ENCODE data around the gene HPS6.

DNA sequence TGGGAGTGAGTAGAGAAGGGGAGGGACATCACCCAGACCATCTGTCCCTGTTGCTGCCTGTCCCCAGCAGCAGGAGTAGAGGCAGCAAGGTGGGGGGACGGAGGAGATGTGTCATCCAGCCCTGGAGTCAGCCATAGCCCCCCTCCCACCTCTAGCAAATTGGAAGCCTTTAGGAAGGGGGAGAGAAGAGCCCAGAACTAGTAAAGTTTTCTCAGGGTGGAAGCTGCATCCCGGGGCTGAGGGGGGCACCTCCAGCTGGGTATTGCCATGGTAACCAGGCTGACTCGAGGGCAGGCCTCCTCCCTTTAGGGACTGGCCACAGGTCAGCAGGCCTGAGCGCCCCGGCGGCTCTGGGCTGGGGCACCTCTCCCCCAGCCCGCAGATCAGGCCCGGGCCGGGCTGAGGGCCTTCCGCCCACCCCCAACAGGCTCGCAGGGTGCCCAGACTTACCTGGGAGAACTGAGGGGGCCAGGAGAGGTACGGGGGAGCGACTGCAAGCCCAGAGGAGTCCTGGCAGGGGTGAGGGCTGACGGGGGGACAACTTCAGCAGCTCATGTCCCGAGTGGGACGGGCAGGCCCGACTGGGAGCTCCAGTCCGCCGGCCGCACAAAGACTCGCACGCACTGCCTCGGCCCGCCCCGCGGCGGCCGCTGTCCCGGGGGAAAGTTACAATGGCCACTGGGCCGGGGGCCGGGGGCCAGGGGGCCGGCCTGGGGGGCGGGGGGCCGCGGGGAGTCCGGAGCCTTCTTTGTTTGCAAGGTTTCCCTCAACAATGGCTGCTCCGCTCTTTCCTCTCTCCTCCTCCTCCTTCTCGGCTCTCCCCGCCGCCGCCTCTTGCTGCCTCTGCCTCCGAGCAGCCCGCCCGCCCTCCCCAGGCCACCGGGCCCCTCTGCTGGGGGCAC, 49.1 kb downstream of the HPS6 start:
- TF ChIP-seq, protein P1, sequence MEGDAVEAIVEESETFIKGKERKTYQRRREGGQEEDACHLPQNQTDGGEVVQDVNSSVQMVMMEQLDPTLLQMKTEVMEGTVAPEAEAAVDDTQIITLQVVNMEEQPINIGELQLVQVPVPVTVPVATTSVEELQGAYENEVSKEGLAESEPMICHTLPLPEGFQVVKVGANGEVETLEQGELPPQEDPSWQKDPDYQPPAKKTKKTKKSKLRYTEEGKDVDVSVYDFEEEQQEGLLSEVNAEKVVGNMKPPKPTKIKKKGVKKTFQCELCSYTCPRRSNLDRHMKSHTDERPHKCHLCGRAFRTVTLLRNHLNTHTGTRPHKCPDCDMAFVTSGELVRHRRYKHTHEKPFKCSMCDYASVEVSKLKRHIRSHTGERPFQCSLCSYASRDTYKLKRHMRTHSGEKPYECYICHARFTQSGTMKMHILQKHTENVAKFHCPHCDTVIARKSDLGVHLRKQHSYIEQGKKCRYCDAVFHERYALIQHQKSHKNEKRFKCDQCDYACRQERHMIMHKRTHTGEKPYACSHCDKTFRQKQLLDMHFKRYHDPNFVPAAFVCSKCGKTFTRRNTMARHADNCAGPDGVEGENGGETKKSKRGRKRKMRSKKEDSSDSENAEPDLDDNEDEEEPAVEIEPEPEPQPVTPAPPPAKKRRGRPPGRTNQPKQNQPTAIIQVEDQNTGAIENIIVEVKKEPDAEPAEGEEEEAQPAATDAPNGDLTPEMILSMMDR (IDR thresholded peaks at IDR 0.05), result no peak
- TF ChIP-seq ELF4 (CRISPR knock-in tag; IDR thresholded peaks at IDR 0.05; ENCODE audit: low read depth), result no peak
- TF ChIP-seq ATF1 (CRISPR knock-in tag; IDR thresholded peaks at IDR 0.05), result no peak
- no peak for TF ChIP-seq ETV6 (CRISPR knock-in tag; IDR thresholded peaks at IDR 0.05)
- TF ChIP-seq CREB1 (CRISPR knock-in tag; IDR thresholded peaks at IDR 0.05), result no peak
- TF ChIP-seq TEAD4 (CRISPR knock-in tag; IDR thresholded peaks at IDR 0.05), result no peak
- TF ChIP-seq ATF3 (CRISPR knock-in tag; conservative IDR thresholded peaks at IDR 0.05), result no peak
- no peak for TF ChIP-seq E2F1 (CRISPR knock-in tag; IDR thresholded peaks at IDR 0.05)
- no peak for TF ChIP-seq JUN (CRISPR knock-in tag; IDR thresholded peaks at IDR 0.05)

Measured in WTC11 (cell line).